Gastrocnemius medialis (tissue), 4 donors: ENCODE results near the gene CXCL14. TPM values are rescaled to one million over a fixed set of nuclear protein-coding genes. Genes with fewer than 3 reads are reported as not detected.

Experiments used
- ATAC-seq, 2 donors: fragments of 150-250 bp; one replicate each; pipeline ENCODE4 v1.9.1; 2016
- DNase-seq, 2 donors: peaks; one replicate each; pipeline ENCODE4 v3.0.0-alpha.2; 2019
- H3K27ac ChIP-seq, 4 donors: fragments of 200-600 bp; sonication (generic); 1 replicate in 1 of 4; 2 replicates in 3 of 4; pipeline ENCODE4 v1.5.1; 2016 to 2018; ENCODE audit warnings: mild to moderate bottlenecking in 2 of 4, moderate library complexity in 1 of 4
- H3K27me3 ChIP-seq, 3 donors: fragments of 200-600 bp; sonication (generic) in 2 of 3; 1 replicate in 1 of 3; 2 replicates in 2 of 3; pipeline versions ENCODE4 v1.5.1 to v1.6.0; 2016 to 2019; ENCODE audit warnings: mild to moderate bottlenecking in 1 of 3, moderate library complexity in 1 of 3
- H3K36me3 ChIP-seq, 2 donors: fragments of 200-600 bp; sonication (generic) in 1 of 2; one replicate each; pipeline ENCODE4 v1.5.1; 2017 to 2018
- H3K4me1 ChIP-seq, 2 donors: fragments of 200-600 bp; sonication (generic) in 1 of 2; one replicate each; pipeline ENCODE4 v1.5.1; 2016 to 2017; ENCODE audit warnings: mild to moderate bottlenecking in 2 of 2
- H3K4me3 ChIP-seq, 4 donors: fragments of 200-600 bp; sonication (generic) in 3 of 4; 1 replicate in 1 of 4; 2 replicates in 3 of 4; pipeline ENCODE4 v1.5.1; 2016 to 2019; ENCODE audit warnings: mild to moderate bottlenecking in 2 of 4
- H3K9me3 ChIP-seq, 3 donors: fragments of 200-600 bp; sonication (generic) in 2 of 3; 1 replicate in 1 of 3; 2 replicates in 2 of 3; pipeline ENCODE4 v1.5.1; 2016 to 2019
- POLR2A ChIP-seq, 2 donors: fragments of 450-650 bp; IDR thresholded peaks; one replicate each; pipeline ENCODE4 v1.6.1; 2017; ENCODE audit warnings: antibody characterized with exemption in 2 of 2, mild to moderate bottlenecking in 2 of 2, moderate library complexity in 2 of 2
- in situ Hi-C, 4 donors: fragments of 200-750 bp; cut with MboI; loops; one replicate each; pipeline versions ENCODE4 v1.15.0 to v1.8.0; 2017; ENCODE audit warnings: low sequenced_read_pairs in 4 of 4
- intact Hi-C: fragments of 100-400 bp; cut with DNase I; formaldehyde crosslinking; loops from one replicate; pipeline ENCODE4 v1.15.1; 2023; ENCODE audit warnings: low total_unique reads
- total RNA-seq, 4 donors: library from RNA; depleted of rRNA; stranded (reverse); fragments of >200 nt; gene quantifications; one replicate each; pipeline versions ENCODE4 v1.1.0 to v1.2.3, GENCODE V29; 2016
- TF ChIP-seq, protein P1 (sequence below), 5 experiments: fragments of 450-650 bp in 3 of 5; fragments of 200-600 bp in 2 of 5; sonication (generic) in 2 of 5; IDR thresholded peaks in 4 of 5; conservative IDR thresholded peaks in 1 of 5; 1 replicate in 4 of 5; 2 replicates in 1 of 5; pipeline ENCODE4 v1.5.1; 2016 to 2019; ENCODE audit warnings: antibody characterized with exemption in 5 of 5, mild to moderate bottlenecking in 3 of 5, moderate library complexity in 3 of 5

Gene CXCL14
- total RNA-seq, 4 donors from 2014 or later: 2.3 to 96.2 (median 17.8) TPM

GRCh38 chr5:135584276-135584675 is 5.5 kb upstream of the CXCL14 start:
- TF ChIP-seq POLR2A (IDR thresholded peaks at IDR 0.05): no peak
- ATAC-seq (no peak), DNase-seq (no peak)
- H3K36me3 ChIP-seq: no peaks in the 10 kb centered on the region
- H3K4me3 ChIP-seq: no peak overlapping the region
- no peak overlapping the region for H3K27ac ChIP-seq
- no peaks in the 10 kb centered on the region for H3K9me3 ChIP-seq
- in situ Hi-C loops (no loop called here), intact Hi-C loops (no loop called here)
- no peaks in the 10 kb centered on the region for H3K4me1 ChIP-seq
- H3K27me3 ChIP-seq: peaks cover 11 to 22% (median 16%) of the 10 kb centered on the region in 3 donors

GRCh38 chr5:135582099-135582781 is 3.4 kb upstream of the CXCL14 start:
- in situ Hi-C loops: no loop called here
- Histone ChIP-seq H3K4me3 (no peak overlapping the region), H3K9me3 (no peaks in the 10 kb centered on the region), H3K27ac (no peak overlapping the region), H3K36me3 (no peaks in the 10 kb centered on the region), H3K27me3 (peaks cover 28 to 42% (median 36%) of the 10 kb centered on the region in 3 donors), H3K4me1 (no peaks in the 10 kb centered on the region)
- intact Hi-C loops: no loop called here
- TF ChIP-seq POLR2A (IDR thresholded peaks at IDR 0.05): no peak
- TF ChIP-seq, protein P1, sequence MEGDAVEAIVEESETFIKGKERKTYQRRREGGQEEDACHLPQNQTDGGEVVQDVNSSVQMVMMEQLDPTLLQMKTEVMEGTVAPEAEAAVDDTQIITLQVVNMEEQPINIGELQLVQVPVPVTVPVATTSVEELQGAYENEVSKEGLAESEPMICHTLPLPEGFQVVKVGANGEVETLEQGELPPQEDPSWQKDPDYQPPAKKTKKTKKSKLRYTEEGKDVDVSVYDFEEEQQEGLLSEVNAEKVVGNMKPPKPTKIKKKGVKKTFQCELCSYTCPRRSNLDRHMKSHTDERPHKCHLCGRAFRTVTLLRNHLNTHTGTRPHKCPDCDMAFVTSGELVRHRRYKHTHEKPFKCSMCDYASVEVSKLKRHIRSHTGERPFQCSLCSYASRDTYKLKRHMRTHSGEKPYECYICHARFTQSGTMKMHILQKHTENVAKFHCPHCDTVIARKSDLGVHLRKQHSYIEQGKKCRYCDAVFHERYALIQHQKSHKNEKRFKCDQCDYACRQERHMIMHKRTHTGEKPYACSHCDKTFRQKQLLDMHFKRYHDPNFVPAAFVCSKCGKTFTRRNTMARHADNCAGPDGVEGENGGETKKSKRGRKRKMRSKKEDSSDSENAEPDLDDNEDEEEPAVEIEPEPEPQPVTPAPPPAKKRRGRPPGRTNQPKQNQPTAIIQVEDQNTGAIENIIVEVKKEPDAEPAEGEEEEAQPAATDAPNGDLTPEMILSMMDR (IDR thresholded peaks at IDR 0.05 in 4 of 5, conservative IDR thresholded peaks at IDR 0.05 in 1 of 5): no peak
- no peak for ATAC-seq
- DNase-seq: no peak

DNA sequence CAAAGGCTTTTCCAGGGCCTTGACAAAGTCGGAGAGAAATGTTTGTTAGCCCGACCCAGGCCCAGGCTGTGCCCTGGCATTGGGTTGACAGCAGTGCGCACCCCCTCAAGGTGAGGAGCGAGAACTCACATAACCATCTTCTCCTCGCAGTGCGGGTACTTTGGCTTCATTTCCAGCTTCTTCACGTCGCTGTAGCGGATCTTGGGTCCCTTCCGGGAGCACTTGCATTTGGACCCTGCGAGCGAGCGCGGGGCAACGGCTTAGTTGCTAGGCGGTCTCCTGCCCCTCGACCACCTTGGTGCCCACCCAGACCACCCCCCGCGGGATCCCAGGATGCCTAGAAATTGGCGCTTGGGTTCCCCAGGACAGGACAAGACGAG is 496 bp downstream of the CXCL14 start:
- Histone ChIP-seq H3K27ac (peak overlapping the region in 3 of 4 donors; percentile 42 to 64 (median 43)), H3K36me3 (no peaks in the 10 kb centered on the region), H3K9me3 (no peaks in the 10 kb centered on the region), H3K4me3 (peak overlapping the region; percentile 34 to 48 (median 44)), H3K4me1 (no peaks in the 10 kb centered on the region), H3K27me3 (peaks cover 28 to 44% (median 42%) of the 10 kb centered on the region in 3 donors)
- in situ Hi-C loops: no loop called here
- intact Hi-C loops: no loop called here
- TF ChIP-seq, protein P1 (IDR thresholded peaks at IDR 0.05 in 4 of 5, conservative IDR thresholded peaks at IDR 0.05 in 1 of 5): no peak
- TF ChIP-seq POLR2A (IDR thresholded peaks at IDR 0.05): no peak
- DNase-seq (no peak), ATAC-seq (no peak)

DNA sequence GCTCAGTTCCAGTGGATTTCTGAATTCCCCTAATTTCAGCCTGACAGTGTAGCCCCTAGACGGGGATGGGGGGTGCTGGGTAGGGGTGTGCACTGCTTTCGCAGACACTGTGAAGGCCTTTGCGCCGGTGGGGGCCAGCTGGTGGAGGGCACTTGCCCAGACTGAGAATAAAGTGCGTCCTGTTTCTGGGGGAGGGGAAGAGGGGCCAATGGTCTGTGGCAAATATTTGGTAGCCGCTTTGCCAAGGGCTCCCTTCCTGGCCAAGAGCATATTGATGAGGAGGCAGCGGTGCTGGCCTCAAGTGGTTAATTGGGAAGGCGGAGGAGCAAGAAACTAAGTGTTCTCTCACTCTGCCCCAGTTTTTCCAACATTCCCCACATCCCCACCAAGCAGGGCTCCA is 1.4 kb downstream of the CXCL14 start:
- Histone ChIP-seq H3K9me3 (no peaks in the 10 kb centered on the region), H3K4me3 (peak overlapping the region; percentile 34 to 48 (median 44)), H3K27me3 (peaks cover 28 to 44% (median 42%) of the 10 kb centered on the region in 3 donors), H3K36me3 (no peaks in the 10 kb centered on the region), H3K4me1 (no peaks in the 10 kb centered on the region), H3K27ac (peak overlapping the region in 2 of 4 donors; percentile 30 to 43)
- DNase-seq (no peak), ATAC-seq (no peak)
- TF ChIP-seq, protein P1 (IDR thresholded peaks at IDR 0.05 in 4 of 5, conservative IDR thresholded peaks at IDR 0.05 in 1 of 5): no peak
- no peak for TF ChIP-seq POLR2A (IDR thresholded peaks at IDR 0.05)
- intact Hi-C loops: no loop called here
- in situ Hi-C loops: no loop called here

GRCh38 chr5:135576075-135576599 is 2.7 kb downstream of the CXCL14 start:
- Histone ChIP-seq H3K27ac (no peak overlapping the region), H3K27me3 (peaks cover 28 to 42% (median 36%) of the 10 kb centered on the region in 3 donors), H3K9me3 (no peaks in the 10 kb centered on the region), H3K4me1 (no peaks in the 10 kb centered on the region), H3K36me3 (no peaks in the 10 kb centered on the region), H3K4me3 (no peak overlapping the region)
- no peak for ATAC-seq
- no peak for DNase-seq
- in situ Hi-C loops: no loop called here
- intact Hi-C loops: no loop called here
- TF ChIP-seq POLR2A (IDR thresholded peaks at IDR 0.05): no peak
- TF ChIP-seq, protein P1 (IDR thresholded peaks at IDR 0.05 in 4 of 5, conservative IDR thresholded peaks at IDR 0.05 in 1 of 5): no peak
